Eye (tissue), 1 donor: ENCODE data around the gene PGBD4.

Experiments
- DNase-seq: peaks from one replicate; pipeline ENCODE4 v3.0.0-alpha.2; 2015

Gene PGBD4

DNA sequence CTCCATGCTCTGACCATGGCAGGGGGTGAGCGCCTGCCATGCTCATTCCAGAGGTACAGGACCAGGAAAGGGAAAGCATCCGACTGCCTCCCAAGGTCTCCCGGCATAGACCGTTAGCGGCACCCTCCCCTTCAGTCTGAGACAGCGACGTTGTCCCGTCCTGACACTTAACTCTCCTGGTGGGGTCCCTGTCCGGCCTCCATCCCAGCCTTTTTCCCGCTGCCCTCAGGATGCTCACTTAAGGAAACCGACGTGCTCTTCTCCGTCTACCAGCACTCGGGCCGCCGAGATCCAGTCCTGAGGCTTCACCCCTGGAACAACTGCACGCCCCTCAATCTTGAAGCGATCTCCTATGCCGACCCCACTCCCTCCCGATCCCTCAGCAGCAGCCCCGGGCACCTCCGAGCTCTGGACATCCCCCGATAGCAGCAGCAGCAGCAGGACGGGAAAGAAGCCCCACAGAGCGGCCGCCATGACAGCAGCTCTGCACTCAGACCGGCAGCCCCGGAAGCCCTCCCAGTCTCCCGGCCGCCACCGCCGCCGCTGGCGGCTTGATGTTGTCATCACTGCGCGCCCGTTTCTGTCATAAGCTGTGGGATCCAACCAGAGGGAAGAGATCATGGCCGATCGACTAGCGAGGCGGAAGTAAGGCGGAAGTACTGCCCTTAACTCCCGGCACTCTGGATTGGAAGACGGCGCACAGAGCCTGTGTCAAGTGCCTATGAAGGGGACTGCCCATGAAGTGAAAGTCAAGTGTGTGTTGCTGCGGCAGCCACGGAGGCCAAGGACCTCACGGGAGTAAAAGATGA, at the start of gene PGBD4, which contains the start of gene EMC7:
PGBD4 (plus strand) TSS at position 718 of the 809 bp plus-strand sequence. CDS start 449 bp downstream, outside the sequence.
EMC7 (minus strand) TSS at position 497 of the 809 bp plus-strand sequence; CDS start at position 474, 23 bp downstream.
- DNase-seq: peak; percentile 100

GRCh38 chr15:34054081-34054707, 47.7 kb upstream of the PGBD4 start:
- no peak for DNase-seq

DNA sequence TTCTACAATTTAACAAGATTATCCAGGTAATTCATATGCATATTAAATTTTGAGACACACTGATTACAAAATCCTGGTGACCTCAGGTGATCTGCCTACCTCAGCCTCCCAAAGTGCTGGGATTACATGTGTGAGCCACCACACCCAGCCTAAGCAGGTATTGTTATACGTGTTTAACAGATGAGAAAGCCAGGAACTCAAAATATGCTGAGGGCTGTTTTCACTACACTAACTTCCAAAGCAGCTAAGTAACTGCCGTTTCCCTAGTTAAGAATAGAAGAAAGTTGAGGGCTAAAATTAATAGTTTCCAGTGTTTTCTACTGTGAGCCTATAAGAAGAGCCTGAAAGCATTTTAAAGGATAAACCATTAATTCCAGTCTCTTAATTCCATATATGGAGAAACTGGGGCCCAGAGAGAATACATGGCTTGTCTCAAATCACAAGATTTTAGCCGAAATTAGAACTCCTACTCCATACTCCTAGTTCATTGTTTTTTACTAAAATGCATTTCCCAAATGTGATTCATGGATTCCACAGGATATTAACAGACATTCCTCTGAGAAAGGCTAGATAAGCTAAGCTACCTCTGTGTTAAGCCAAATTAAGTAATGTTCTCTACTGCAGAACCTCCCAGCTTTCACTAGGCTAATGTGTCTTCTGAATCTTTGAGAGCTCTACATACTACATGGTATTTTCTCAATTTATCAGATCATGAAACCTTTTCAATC, 45.9 kb upstream of the PGBD4 start:
- no peak for DNase-seq

- DNase-seq: no peak
Measured at GRCh38 chr15:34056911-34057310, 45.0 kb upstream of the PGBD4 start.

DNA sequence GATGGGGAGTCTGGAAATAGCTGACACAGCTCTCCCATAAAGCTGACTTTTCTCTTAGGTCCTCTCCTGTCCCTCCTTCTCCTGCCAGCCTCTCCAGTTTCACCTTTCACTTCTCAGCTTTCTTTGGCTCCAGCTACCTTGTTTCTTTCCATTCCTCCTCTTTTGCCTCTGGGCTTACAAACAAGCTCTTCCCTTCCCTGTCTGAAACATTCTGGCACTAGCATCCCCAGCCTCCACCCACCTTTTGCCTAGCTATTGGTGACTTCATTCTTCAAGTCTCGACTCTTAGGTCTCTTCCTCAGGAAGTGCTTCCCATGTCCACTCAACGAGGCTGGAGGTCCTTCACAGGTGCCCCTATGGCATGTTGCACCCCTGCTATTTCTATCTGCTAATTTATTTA, 42.4 kb upstream of the PGBD4 start:
- no peak for DNase-seq

- no peak for DNase-seq
Measured at GRCh38 chr15:34059946-34060345, 41.9 kb upstream of the PGBD4 start.

- DNase-seq: no peak
Measured at GRCh38 chr15:34064438-34064837, 37.4 kb upstream of the PGBD4 start.

- no peak for DNase-seq
Measured at GRCh38 chr15:34065261-34065660, 36.6 kb upstream of the PGBD4 start.

DNA sequence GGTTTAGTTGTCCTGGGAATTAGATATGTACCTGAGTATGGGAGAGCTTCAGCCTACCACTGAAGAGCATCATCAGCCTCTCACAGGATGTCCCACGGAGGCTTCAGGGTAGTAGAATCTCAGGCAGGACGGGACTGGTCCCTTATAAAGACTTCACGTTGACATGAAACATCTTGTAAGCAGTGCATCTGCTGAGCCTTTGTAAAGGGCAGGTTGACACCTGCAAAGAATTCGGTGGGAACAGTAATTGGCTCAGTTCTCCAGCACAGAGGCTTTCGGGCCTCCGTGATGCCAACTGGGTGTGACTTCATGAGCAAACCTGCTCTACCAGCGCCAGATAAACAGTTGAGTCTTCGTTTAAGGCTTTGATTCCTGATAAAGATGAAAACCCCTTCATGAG, 35.9 kb upstream of the PGBD4 start:
- DNase-seq: no peak

DNA sequence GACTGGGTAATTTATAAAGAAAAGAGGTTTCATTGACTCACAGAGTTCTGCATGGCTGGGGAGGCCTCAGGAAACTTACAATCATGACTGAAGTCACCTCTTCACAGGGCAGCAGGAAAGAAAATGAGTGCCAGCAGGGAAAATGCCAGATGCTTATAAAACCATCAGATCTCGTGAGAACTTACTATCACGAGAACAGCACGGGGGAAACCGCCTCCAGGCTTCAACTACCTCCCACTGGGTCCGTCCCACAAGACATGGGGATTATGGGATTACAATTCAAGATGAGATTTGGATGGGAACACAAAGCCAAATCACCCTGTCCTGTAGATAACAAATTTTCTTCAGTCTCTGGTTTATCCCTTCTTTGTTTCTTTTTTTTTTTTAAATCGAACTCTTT, 31.9 kb upstream of the PGBD4 start:
- no peak for DNase-seq

- no peak for DNase-seq
Measured at GRCh38 chr15:34076785-34077184, 25.1 kb upstream of the PGBD4 start.

DNA sequence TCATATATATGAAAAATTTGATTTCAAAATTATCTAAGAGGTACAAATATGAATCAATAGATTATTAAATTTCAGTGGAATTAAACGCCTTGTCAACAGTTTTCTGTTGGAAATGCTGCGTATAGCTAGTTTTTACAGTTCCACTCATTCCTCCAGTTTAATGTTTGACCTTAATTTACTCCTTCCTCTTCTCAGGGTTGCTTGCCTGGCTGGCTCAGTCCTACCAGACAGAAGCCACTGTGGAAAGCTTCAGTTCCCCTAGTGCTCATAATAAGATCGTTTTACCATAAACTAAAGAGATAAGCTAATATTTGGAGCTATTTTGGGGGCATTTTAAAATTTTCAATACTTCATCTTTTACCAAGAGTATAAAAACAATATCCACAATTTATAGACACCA, 23.0 kb upstream of the PGBD4 start:
- no peak for DNase-seq

DNA sequence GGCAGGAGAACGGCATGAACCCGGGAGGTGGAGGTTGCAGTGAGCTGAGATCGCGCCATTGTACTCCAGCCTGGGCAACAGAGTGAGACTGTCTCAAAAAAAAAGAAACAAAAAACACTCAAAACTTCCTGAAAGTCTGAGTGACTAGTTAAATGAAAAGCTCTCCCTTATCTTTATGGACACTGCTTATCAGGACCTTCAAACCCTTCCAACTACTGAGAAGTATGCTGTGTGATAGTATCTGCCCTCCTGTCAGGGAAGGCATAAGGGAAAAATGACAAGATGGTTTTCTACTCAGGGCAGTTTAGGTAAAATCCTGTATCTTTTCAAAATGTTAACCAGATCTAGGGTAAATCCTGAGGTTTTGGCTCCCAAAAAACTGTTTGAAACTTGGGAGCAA, 22.0 kb upstream of the PGBD4 start:
- no peak for DNase-seq

- DNase-seq: no peak
Measured at GRCh38 chr15:34084086-34084485, 17.8 kb upstream of the PGBD4 start.

- DNase-seq: no peak
Measured at GRCh38 chr15:34085746-34086145, 16.1 kb upstream of the PGBD4 start.

DNA sequence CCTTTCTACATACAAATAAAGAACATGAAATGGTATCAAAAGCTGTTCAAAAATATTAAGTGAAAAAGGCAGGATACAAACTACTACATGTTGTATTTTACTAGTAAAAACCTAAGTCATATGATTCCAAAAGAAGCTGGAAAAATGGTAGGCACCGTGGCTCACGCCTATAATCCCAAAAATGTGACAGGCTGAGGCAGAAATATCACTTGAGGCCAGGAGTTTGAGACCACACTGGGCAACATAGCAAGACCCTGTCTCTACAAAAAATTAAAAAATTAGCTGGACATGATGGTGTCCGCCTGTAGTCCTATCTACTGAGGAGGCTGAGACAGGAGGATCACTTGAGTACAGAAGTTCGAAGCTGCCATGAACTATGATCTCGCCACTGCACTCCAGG, 2.0 kb upstream of the PGBD4 start:
- DNase-seq: no peak

GRCh38 chr15:34102175-34102925, 467 bp downstream of the PGBD4 start:
- DNase-seq: no peak

DNA sequence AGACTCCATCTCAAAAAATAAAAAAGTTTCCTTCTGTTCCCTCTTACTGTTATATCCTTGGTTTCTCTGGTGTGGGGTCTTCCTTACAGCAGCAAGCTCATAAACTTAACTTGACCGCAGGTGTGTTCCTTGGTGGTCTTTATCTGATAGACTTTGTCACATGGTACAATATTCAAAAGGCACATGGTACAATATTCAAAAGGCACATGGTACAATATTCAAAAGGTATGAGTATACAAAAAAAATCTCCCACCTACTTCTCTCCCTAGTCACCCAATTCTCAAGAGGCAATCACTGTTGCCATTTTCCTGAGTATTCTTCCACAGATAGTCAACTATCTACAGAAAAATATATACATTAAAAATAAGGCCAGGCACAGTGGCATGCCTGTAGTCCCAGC, 4.5 kb downstream of the PGBD4 start:
- no peak for DNase-seq

- DNase-seq: no peak
Measured at GRCh38 chr15:34107315-34107714, 5.4 kb downstream of the PGBD4 start.

- DNase-seq: peak; percentile 36
Measured at GRCh38 chr15:34109797-34110663, 8.1 kb downstream of the PGBD4 start.

DNA sequence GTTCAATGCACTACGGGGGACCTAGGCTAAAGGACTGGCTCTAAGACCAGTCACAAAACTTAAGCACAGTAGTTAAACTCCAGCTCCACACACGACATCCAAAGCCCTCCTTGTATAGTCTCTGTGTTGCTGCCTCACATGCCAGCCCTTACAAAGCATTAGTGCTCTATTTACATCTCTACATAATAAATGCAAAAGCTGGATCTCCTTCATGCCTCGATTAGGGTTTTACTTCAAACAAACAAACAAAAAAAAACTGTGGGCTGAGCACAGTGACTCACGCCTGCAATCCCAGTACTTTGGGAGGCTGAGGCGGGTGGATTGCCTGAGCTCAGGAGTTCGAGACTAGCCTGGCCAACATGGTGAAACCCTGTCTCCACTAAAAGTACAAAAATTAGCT, 9.6 kb downstream of the PGBD4 start:
- no peak for DNase-seq

- DNase-seq: no peak
Measured at GRCh38 chr15:34114215-34114614, 12.3 kb downstream of the PGBD4 start.
